AG09309 (cell line): ENCODE measurements around the gene SEMA3G.
A peak's percentile ranks its signal among the peaks of the same experiment; 100 is the strongest.

Experiments used
- DNase-seq: peaks from one replicate; pipeline ENCODE4 v3.0.0-alpha.2; 2010; ENCODE audit warnings: low read depth
- H3K4me3 ChIP-seq: 2 replicates; pipeline ENCODE4 v1.5.1; 2011; ENCODE audit warnings: mild to moderate bottlenecking, low read depth, low read length, moderate library complexity; ENCODE audit not compliant: control insufficient read depth
- CTCF ChIP-seq: IDR thresholded peaks from 2 replicates; pipeline ENCODE4 v1.5.1; 2011; ENCODE audit warnings: mild to moderate bottlenecking, low read depth, low read length, inconsistent platforms; ENCODE audit not compliant: insufficient read depth, control insufficient read depth; ENCODE audit errors: missing control alignments

SEMA3G gene

GRCh38 chr3:52422669-52423068 lies 22.2 kb downstream of the SEMA3G start:
- no peak overlapping the region for H3K4me3 ChIP-seq
- no peak for TF ChIP-seq CTCF
- no peak for DNase-seq

- H3K4me3 ChIP-seq: no peak overlapping the region
- no peak for TF ChIP-seq CTCF
- DNase-seq: no peak
Measured at GRCh38 chr3:52420388-52420787, 24.5 kb downstream of the SEMA3G start.

GRCh38 chr3:52415800-52416199 lies 29.1 kb downstream of the SEMA3G start:
- no peak for TF ChIP-seq CTCF
- no peak for DNase-seq
- no peak overlapping the region for H3K4me3 ChIP-seq

- H3K4me3 ChIP-seq: peak overlapping the region; percentile 100
- TF ChIP-seq CTCF: no peak
- DNase-seq: no peak
Measured at GRCh38 chr3:52408466-52408865, 36.4 kb downstream of the SEMA3G start.

GRCh38 chr3:52407779-52408178 lies 37.1 kb downstream of the SEMA3G start:
- no peak for DNase-seq
- no peak overlapping the region for H3K4me3 ChIP-seq
- TF ChIP-seq CTCF: no peak

- no peak for DNase-seq
- no peak for TF ChIP-seq CTCF
- H3K4me3 ChIP-seq: no peak overlapping the region
Measured at GRCh38 chr3:52406791-52407510, 38.0 kb downstream of the SEMA3G start.

- no peak for TF ChIP-seq CTCF
- DNase-seq: no peak
- H3K4me3 ChIP-seq: no peak overlapping the region
Measured at GRCh38 chr3:52406231-52406661, 38.7 kb downstream of the SEMA3G start.
